GM19035 (cell line): ENCODE measurements around the gene ATP5PB.
A peak's percentile ranks its signal among the peaks of the same experiment; 100 is the strongest.

ENCODE experiments used
- ATAC-seq: cut with Tn5 transposase; IDR thresholded peaks from one replicate; pipeline ENCODE4 v1.9.1; 2021; ENCODE audit not compliant: unreplicated experiment

The ATP5PB gene

DNA sequence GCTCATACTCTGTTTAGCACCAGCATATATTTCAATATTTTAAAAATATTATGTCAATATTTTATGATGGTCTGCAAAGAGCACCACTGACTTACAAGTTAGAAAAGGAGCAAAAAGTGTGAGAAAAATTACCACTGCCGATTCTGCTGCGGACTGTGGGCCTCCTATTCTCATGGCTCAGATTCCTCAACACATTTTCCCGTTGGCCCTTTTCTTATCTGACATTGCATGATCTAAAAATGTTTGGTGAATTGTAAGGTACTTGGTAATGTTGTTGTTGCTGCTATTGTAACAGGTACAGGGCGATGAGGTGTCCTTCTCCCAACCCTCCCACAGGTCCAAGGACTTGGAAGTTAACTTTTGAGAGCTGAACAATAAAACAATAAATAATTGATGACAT lies 25.3 kb downstream of the ATP5PB start:
- ATAC-seq: no peak

- ATAC-seq: no peak
Observed at GRCh38 chr1:111475701-111476100, 26.4 kb downstream of the ATP5PB start.

DNA sequence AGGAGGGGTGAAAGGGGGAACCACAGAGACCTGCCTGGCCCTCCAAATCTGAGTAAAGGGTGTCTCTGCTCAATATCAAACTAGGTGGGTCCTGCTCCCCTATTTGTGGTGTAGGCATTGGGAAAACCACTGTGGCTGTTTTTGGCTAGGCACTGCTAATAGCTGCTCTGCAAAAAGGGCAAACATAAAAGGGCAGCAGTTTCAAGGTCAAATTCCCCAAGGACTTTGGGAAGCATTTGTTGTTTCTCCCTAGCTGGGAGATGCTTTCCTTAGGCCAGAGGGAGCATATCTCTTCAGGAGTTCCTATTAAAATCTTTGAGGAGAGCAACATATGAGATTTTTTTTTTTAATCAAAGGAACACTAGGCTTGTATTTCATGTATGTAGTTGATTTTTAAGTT lies 26.9 kb downstream of the ATP5PB start:
- no peak for ATAC-seq

DNA sequence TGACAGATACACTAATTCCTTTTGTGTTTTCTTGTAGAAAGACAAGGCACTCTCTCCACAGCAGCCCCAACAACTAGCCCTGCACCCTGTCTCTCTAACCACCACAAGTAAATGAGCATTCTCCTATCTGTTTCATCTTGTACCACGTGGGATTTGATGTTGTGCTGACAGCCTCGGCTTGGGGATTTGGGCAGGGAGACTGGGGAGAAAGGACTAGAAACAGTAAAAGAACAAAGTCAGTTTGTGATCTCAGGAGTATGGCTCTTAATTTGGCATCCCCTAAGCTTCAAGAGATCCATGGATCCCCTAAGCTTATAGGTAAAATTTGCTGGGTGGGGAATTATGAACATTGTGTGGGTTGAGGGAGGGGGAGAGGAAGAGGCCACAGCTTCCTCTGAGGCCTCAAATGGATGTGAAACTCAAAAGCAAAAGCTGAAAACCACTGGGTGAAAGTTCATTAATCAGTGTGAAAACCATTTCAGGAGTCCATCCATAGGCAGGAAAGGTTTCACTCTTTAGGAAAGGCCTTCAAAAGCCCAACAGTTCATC lies 27.6 kb downstream of the ATP5PB start:
- ATAC-seq: peak; percentile 71

DNA sequence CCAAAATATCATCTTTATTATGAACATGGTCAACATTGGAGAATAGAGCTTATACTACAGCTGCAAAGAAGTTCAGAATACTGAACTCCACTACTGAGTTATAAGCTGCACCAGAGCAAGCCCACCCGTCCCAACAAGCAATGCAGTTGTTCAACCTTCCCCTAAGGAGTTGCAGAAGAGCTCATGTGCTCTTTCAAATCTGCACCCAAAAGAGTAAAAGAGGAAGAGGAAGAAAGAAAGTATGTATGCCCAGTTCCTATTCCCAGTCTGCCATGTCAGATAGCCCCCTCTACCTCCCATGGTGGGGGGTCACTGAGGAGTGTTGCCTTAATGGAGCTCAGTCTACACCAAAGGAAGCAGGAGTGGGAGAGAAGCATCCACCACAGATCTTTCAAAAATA lies 31.4 kb downstream of the ATP5PB start:
- no peak for ATAC-seq

- ATAC-seq: no peak
Observed at GRCh38 chr1:111481387-111482221, 32.3 kb downstream of the ATP5PB start.

- no peak for ATAC-seq
Observed at GRCh38 chr1:111483166-111483565, 33.9 kb downstream of the ATP5PB start.

- no peak for ATAC-seq
Observed at GRCh38 chr1:111483876-111484275, 34.6 kb downstream of the ATP5PB start.

GRCh38 chr1:111484391-111485026 lies 35.2 kb downstream of the ATP5PB start:
- no peak for ATAC-seq

- no peak for ATAC-seq
Observed at GRCh38 chr1:111486431-111486830, 37.2 kb downstream of the ATP5PB start.

GRCh38 chr1:111487133-111487532 lies 37.9 kb downstream of the ATP5PB start:
- no peak for ATAC-seq

DNA sequence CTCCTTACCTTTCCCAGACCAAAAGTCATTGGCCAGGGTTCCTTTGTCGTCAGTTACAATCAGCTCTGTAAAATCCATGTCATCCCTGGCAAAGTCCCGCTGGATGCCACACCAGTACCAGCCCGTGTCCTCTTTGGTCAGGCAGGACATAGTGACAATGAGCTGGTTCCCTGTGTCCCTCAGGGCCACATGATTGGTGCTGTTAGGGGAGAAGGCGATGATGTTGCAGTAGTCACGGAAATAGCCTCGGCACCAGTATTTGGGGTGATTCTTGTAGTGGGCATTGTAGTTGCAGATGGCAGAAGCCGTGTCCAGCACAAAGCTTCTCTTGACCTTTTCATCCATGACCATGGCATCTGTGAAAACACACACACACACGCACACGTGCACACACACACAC lies 39.4 kb downstream of the ATP5PB start:
- ATAC-seq: no peak

GRCh38 chr1:111489604-111490003 lies 40.3 kb downstream of the ATP5PB start:
- no peak for ATAC-seq

DNA sequence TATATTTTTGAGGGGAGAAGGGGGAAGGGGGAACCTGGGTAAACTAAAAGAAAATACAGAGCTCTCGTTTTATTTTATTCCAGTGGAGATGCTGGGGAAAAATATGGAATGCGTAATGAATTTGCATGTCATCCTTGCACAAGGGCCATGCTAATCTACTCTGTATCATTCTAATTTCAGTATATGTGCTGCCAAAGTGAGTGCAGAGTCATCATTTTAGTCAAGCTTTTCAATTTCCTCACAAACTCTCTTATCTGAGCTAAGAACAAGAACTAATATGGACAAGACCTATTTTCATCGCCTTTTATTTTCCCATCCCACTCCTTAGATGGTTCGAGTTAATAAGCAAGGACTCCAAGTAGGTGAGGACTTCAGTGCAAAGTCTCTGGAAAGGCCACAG lies 41.0 kb downstream of the ATP5PB start:
- ATAC-seq: no peak

DNA sequence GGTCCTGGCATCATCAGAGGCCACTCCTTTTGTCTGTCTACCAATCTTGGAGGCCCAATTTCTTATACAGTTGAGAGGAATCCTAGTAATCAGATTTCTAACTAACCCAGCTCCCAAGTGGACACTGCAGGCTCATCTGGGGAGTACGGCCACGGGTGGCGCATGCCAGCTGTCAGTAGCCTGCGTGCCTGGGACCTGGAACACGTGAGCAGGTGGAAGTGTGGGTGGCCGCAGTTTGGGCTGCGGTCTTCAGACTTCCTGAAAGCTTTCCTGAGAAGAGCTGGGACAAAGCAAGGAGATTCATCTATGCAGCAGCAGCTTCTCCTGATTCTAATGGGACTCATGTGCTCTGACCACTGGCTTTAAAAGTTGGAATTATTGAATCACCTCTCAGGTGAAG lies 41.8 kb downstream of the ATP5PB start:
- ATAC-seq: no peak

DNA sequence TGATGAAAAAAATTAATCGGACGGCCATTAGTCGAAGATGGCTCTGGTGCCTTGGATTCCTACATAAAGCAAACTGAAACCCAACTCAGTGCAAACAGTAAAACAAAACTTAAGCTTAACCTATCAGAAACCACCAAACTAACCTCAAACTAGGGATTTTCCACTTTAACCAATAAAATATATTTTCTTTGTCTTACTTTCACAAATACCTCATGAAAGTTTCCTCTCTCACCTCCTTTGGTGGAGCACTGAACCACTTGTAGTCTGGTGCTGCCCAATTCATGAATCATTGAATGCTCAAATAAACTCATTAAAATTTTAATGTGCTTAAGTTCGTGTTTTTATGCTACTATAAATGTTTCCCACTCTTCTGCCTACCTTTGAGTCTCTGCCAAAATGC lies 47.1 kb downstream of the ATP5PB start:
- no peak for ATAC-seq

- ATAC-seq: no peak
Observed at GRCh38 chr1:111497592-111497991, 48.3 kb downstream of the ATP5PB start.

GRCh38 chr1:111499026-111499785 lies 49.9 kb downstream of the ATP5PB start:
- no peak for ATAC-seq

GRCh38 chr1:111501645-111502044 lies 52.4 kb downstream of the ATP5PB start:
- no peak for ATAC-seq

DNA sequence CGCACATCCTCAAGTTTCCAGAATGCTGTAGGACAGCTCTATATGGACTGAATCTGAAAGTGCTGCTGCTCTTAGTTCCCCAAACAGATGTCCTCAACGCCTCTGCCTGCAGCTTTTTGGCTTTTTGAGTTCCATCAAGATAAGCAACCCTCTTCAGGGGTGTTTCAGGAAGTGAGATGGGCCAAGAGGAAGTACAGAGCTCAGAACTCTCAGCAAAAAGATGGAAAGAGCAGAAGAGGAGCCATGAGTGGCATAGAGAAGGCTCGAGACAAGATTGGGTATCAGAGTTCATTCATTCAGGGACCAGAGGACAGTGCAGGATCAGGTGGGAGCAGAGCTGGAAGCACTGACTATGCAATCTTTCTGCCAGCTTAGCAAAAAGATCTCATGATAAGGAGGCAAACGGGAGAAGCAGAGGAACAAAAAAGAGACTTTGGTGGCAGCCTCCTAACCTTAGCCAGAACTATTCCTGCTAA lies 54.4 kb downstream of the ATP5PB start, which contains the start of the genes ADORA3 and TMIGD3:
Gene ADORA3, minus strand, starts transcription at position 49 of the 476 bp plus-strand sequence. CDS start 279 bp downstream, outside the sequence.
Gene TMIGD3, minus strand, starts transcription at position 49 of the 476 bp plus-strand sequence. CDS start 279 bp downstream, outside the sequence.
- no peak for ATAC-seq

DNA sequence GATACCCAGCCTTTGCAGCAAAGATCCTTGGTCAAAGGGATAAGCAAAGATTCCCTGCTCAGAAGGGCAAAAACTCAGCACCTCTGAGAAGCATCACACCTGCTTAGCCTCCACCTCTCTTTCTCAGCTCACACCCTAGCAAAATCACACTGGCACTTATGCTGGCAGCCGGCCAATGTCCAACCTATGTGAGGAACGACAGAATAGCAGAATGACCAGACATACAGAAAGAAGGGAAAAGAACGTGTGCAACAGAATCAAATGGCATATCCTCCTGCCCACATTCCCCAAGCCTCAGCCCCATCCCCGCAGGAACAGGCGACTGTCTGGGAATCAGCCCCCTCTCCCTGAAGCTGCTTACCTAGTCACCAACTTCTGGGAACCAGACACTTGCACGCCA lies 54.8 kb downstream of the ATP5PB start:
- ATAC-seq: no peak
